Hepatocyte (in vitro differentiated cells): ENCODE measurements around the gene SLC12A7.

Experiments used
- EZH2phosphoT487 ChIP-seq: fragments of 200-600 bp; sonication (generic); IDR thresholded peaks from one replicate; pipeline ENCODE4 v1.6.1; 2018; ENCODE audit warnings: antibody characterized with exemption, mild to moderate bottlenecking, low read depth, moderate library complexity; ENCODE audit not compliant: unreplicated experiment, severe bottlenecking
- TF ChIP-seq, protein P1 (sequence below): fragments of 200-600 bp; sonication (generic); IDR thresholded peaks from 2 replicates; pipeline ENCODE4 v1.5.1; 2016; ENCODE audit warnings: antibody characterized with exemption, mild to moderate bottlenecking; ENCODE audit not compliant: poor library complexity

DNA sequence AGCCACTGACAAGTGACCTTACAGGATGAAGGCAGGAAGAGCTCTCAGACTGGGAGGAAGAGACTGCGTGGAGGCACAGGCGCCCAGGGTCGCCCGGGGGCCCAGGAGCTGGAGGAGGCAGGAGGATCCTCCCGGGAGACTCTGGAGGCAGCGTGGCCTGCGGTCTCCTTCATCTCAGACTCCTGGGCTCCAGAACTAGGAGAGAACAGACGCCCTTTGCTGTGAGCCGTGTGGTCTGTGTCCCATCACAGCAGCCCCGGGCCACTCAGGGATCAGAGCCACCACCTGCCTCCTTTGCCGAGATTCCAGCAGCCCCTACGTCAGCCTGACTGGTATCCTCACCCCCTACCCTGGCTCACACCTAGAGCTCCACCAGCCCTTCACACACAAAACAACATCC lies 45.2 kb downstream of the SLC12A7 start:
- TF ChIP-seq, protein P1, sequence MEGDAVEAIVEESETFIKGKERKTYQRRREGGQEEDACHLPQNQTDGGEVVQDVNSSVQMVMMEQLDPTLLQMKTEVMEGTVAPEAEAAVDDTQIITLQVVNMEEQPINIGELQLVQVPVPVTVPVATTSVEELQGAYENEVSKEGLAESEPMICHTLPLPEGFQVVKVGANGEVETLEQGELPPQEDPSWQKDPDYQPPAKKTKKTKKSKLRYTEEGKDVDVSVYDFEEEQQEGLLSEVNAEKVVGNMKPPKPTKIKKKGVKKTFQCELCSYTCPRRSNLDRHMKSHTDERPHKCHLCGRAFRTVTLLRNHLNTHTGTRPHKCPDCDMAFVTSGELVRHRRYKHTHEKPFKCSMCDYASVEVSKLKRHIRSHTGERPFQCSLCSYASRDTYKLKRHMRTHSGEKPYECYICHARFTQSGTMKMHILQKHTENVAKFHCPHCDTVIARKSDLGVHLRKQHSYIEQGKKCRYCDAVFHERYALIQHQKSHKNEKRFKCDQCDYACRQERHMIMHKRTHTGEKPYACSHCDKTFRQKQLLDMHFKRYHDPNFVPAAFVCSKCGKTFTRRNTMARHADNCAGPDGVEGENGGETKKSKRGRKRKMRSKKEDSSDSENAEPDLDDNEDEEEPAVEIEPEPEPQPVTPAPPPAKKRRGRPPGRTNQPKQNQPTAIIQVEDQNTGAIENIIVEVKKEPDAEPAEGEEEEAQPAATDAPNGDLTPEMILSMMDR = no peak
- TF ChIP-seq EZH2phosphoT487 = no peak
